ENCODE measurements around the gene GALNT10.

GRCh38 chr5:154197801-154198491 lies 7.4 kb downstream of the GALNT10 start:
- TF ChIP-seq EP300 (IDR thresholded peaks at IDR 0.05; ENCODE audit: borderline replicate concordance in 1 of 2, control insufficient read depth in 1 of 2, low read depth in 2 of 2, low read length in 2 of 2) (no peak), SUZ12 (IDR thresholded peaks at IDR 0.05; ENCODE audit: unreplicated experiment) (no peak), MTA3 (IDR thresholded peaks at IDR 0.05; ENCODE audit: borderline replicate concordance, low read length) (no peak), CTCF (IDR thresholded peaks at IDR 0.05 in 2 of 3, conservative IDR thresholded peaks at IDR 0.05 in 1 of 3; ENCODE audit: control insufficient read depth in 2 of 3, extremely low read depth in 1 of 3, insufficient read depth in 1 of 3, low read depth in 3 of 3, low read length in 3 of 3) (no peak), POLR2A (IDR thresholded peaks at IDR 0.05; ENCODE audit: low read depth, low read length) (no peak), ZSCAN29 (IDR thresholded peaks at IDR 0.05) (no peak), POLR2AphosphoS5 (IDR thresholded peaks at IDR 0.05; ENCODE audit: low read length) (peak; percentile 40; the same call in 1 of the 2 replicates), REST (IDR thresholded peaks at IDR 0.05; ENCODE audit: low read depth, low read length) (no peak), PKNOX1 (IDR thresholded peaks at IDR 0.05) (no peak), MTA2 (IDR thresholded peaks at IDR 0.05; ENCODE audit: low read depth) (no peak)
